Measurements from ENCODE around the gene SPRR4. TPM values are rescaled to one million over a fixed set of nuclear protein-coding genes. Genes with fewer than 3 reads are reported as not detected.

The SPRR4 gene, protein sequence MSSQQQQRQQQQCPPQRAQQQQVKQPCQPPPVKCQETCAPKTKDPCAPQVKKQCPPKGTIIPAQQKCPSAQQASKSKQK
- not detected in 2 replicates for total RNA-seq (2011; cell fraction: chromatin; rRNA removed; ENCODE audit: low replicate concordance)
- total RNA-seq (2011; cell fraction: nucleolus; rRNA removed) = not detected in 2 replicates
- not detected in 2 replicates for total RNA-seq (2011; cell fraction: nucleoplasm; rRNA removed)
- total RNA-seq (2014; rRNA removed) = not detected in 2 replicates
- total RNA-seq (2014; rRNA removed; fragmentation: Illumina TruSeq; extraction: Trizol) = not detected in 2 replicates
- total RNA-seq (2015; rRNA removed; fragmentation: Illumina TruSeq; extraction: Trizol) = not detected in 2 replicates
- not detected in 2 replicates for total RNA-seq (2021)
- polyA plus RNA-seq (2011; rRNA removed) = not detected in 2 replicates
- not detected in 2 replicates for polyA plus RNA-seq (2011; cell fraction: cytosol; rRNA removed)
- polyA plus RNA-seq (2011; cell fraction: nucleus; rRNA removed) = not detected in 2 replicates
- polyA plus RNA-seq (2012) = not detected in 2 replicates
- polyA plus RNA-seq (2014; fragmentation: Illumina TruSeq; extraction: Trizol) = not detected in 2 replicates
- polyA plus RNA-seq (2014; fragmentation: Nextera tagmentation; extraction: Ambion mirVana) = not detected
- polyA plus RNA-seq (2014; rRNA removed) = not detected in 2 replicates
- polyA minus RNA-seq (2011; rRNA and poly(A)+ RNA removed) = not detected in 2 replicates
- not detected in 2 replicates for polyA minus RNA-seq (2011; cell fraction: cytosol; rRNA and poly(A)+ RNA removed)
- polyA minus RNA-seq (2011; cell fraction: nucleus; rRNA and poly(A)+ RNA removed) = not detected in 2 replicates
- not detected for Bru-seq, nascent RNA
- not detected for BruChase-seq, experiment 1, labeled RNA remaining after a 2-hour chase
- BruChase-seq, experiment 2, labeled RNA remaining after a 6-hour chase = not detected
- long read RNA-seq, experiment 1 = 0 reads
- long read RNA-seq, experiment 2 = 0 reads
- long read RNA-seq, experiment 3 = 0 reads

DNA sequence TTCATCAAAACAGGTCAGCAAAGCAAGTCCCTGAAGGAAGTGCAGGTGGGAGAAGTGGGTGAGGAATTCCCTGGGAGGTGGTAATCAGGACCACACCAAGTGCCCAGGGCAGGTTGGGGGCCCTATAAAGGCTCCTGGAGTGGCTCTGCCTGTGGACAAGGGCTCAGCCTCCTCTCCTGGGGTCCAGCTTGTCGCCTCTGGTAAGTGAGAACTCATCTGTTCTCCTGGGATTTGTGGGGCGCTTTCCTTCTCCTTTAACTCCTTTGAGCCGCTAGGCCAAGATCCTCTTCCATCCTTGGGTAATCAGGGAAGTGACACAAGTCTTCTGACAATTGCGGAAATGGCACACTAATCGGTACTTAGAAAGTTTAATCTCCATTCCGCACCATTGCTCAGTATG lies at the start of gene SPRR4:
Gene SPRR4 (plus strand): TSS at position 154 of the 400 bp plus-strand sequence. CDS start 1,243 bp downstream, outside the sequence.
- H2AFZ ChIP-seq (ENCODE audit: low read depth, low read length) = no peak within 1 kb of the TSS
- WGBS (ENCODE audit: insufficient coverage, low coverage, missing lambda C conversion rate) = 4% methylated on average over 5 of the region's 6 CpGs
- no peak within 1 kb of the TSS for H3K9ac ChIP-seq (ENCODE audit: insufficient read depth in 1 of 2, low read depth in 2 of 2, low read length in 2 of 2)
- H3K27me3 ChIP-seq (ENCODE audit: control insufficient read depth in 2 of 2, insufficient read depth in 2 of 2, low read length in 2 of 2) = peaks cover 0 to 8% of the 10 kb centered on the region in 2 experiments; a peak in 4 of 5 replicates
- no peaks in the 10 kb centered on the region for H3K4me1 ChIP-seq (replicated peaks in 1 of 2; ENCODE audit: control insufficient read depth in 2 of 2, insufficient read depth in 2 of 2, low read length in 2 of 2)
- no peaks in the 10 kb centered on the region for H3K79me2 ChIP-seq (ENCODE audit: control insufficient read depth, insufficient read depth, low read length)
- no peak within 1 kb of the TSS for H3K27ac ChIP-seq (ENCODE audit: extremely low read depth, low read depth, low read length)
- H3K4me3 ChIP-seq = no peak within 1 kb of the TSS
- no peaks in the 10 kb centered on the region for H3K36me3 ChIP-seq (ENCODE audit: control insufficient read depth, insufficient read depth, low read length)
- no peaks in the 10 kb centered on the region for H3K9me3 ChIP-seq (replicated peaks; ENCODE audit: control insufficient read depth, insufficient read depth, low read depth, low read length)
- FAIRE-seq (no peak), ATAC-seq (no peak), DNase-seq (ENCODE audit: extremely low read depth in 1 of 4, low spot score in 3 of 4) (no peak)
- POLR2A ChIA-PET = interaction anchor here (0.8 kb wide), 1 partner anchor 311 kb away, joined by 3 read pairs; no protein-coding TSS in a partner anchor
- CTCF ChIA-PET (ENCODE audit: low intra/inter-chr PET ratio) = no interaction called here
- no peak within 1 kb of the TSS for H3K4me2 ChIP-seq (ENCODE audit: insufficient read depth, low read length)
- in situ Hi-C loops (cut with MboI) = loop anchor here (25.0 kb wide), 1 partner anchor 217 kb away; no protein-coding TSS in a partner anchor
- no peaks in the 10 kb centered on the region for H4K20me1 ChIP-seq (replicated peaks; ENCODE audit: control insufficient read depth, insufficient read depth, low read length)
- no peaks in the 10 kb centered on the region for H3K9me1 ChIP-seq (ENCODE audit: control insufficient read depth, insufficient read depth, low read length)
- BruUV-seq (replicated peaks) = no TSS peak
- intact Hi-C loops (cut with micrococcal nuclease) = no loop called here
- TF ChIP-seq, protein P1, sequence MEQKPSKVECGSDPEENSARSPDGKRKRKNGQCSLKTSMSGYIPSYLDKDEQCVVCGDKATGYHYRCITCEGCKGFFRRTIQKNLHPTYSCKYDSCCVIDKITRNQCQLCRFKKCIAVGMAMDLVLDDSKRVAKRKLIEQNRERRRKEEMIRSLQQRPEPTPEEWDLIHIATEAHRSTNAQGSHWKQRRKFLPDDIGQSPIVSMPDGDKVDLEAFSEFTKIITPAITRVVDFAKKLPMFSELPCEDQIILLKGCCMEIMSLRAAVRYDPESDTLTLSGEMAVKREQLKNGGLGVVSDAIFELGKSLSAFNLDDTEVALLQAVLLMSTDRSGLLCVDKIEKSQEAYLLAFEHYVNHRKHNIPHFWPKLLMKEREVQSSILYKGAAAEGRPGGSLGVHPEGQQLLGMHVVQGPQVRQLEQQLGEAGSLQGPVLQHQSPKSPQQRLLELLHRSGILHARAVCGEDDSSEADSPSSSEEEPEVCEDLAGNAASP (IDR thresholded peaks at IDR 0.05) = no peak
- no peak for TF ChIP-seq EP300 (IDR thresholded peaks at IDR 0.05; ENCODE audit: low read length)
- TF ChIP-seq U2AF2 (optimal IDR thresholded peaks at IDR 0.05; ENCODE audit: low read depth, low read length) = no peak
- TF ChIP-seq, protein P2, sequence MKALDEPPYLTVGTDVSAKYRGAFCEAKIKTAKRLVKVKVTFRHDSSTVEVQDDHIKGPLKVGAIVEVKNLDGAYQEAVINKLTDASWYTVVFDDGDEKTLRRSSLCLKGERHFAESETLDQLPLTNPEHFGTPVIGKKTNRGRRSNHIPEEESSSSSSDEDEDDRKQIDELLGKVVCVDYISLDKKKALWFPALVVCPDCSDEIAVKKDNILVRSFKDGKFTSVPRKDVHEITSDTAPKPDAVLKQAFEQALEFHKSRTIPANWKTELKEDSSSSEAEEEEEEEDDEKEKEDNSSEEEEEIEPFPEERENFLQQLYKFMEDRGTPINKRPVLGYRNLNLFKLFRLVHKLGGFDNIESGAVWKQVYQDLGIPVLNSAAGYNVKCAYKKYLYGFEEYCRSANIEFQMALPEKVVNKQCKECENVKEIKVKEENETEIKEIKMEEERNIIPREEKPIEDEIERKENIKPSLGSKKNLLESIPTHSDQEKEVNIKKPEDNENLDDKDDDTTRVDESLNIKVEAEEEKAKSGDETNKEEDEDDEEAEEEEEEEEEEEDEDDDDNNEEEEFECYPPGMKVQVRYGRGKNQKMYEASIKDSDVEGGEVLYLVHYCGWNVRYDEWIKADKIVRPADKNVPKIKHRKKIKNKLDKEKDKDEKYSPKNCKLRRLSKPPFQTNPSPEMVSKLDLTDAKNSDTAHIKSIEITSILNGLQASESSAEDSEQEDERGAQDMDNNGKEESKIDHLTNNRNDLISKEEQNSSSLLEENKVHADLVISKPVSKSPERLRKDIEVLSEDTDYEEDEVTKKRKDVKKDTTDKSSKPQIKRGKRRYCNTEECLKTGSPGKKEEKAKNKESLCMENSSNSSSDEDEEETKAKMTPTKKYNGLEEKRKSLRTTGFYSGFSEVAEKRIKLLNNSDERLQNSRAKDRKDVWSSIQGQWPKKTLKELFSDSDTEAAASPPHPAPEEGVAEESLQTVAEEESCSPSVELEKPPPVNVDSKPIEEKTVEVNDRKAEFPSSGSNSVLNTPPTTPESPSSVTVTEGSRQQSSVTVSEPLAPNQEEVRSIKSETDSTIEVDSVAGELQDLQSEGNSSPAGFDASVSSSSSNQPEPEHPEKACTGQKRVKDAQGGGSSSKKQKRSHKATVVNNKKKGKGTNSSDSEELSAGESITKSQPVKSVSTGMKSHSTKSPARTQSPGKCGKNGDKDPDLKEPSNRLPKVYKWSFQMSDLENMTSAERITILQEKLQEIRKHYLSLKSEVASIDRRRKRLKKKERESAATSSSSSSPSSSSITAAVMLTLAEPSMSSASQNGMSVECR (CRISPR knock-in tag; IDR thresholded peaks at IDR 0.05) = no peak
- no peak for TF ChIP-seq HCFC1 (IDR thresholded peaks at IDR 0.05; ENCODE audit: low read depth, low read length)
- TF ChIP-seq, protein P3, sequence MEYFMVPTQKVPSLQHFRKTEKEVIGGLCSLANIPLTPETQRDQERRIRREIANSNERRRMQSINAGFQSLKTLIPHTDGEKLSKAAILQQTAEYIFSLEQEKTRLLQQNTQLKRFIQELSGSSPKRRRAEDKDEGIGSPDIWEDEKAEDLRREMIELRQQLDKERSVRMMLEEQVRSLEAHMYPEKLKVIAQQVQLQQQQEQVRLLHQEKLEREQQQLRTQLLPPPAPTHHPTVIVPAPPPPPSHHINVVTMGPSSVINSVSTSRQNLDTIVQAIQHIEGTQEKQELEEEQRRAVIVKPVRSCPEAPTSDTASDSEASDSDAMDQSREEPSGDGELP (CRISPR knock-in tag; IDR thresholded peaks at IDR 0.05; ENCODE audit: borderline replicate concordance) = no peak
- no peak for TF ChIP-seq SMARCA4 (IDR thresholded peaks at IDR 0.05)
- TF ChIP-seq, protein P4, sequence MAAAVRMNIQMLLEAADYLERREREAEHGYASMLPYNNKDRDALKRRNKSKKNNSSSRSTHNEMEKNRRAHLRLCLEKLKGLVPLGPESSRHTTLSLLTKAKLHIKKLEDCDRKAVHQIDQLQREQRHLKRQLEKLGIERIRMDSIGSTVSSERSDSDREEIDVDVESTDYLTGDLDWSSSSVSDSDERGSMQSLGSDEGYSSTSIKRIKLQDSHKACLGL (CRISPR knock-in tag; IDR thresholded peaks at IDR 0.05; ENCODE audit: borderline replicate concordance, poor library complexity, severe bottlenecking) = no peak
- TF ChIP-seq TAF1 (IDR thresholded peaks at IDR 0.05; ENCODE audit: control insufficient read depth, extremely low read depth, insufficient read depth, low read length, severe bottlenecking) = no peak
- no peak for TF ChIP-seq SRSF3 (IDR thresholded peaks at IDR 0.05; ENCODE audit: insufficient read depth, low read length)
